Duodenal mucosa (tissue), 2 donors: ENCODE results near the gene FOXO1.

ENCODE experiments used
- H3K27ac ChIP-seq: one replicate; pipeline ENCODE4 v1.7.0; 2013; ENCODE audit warnings: low read depth, low read length
- H3K27me3 ChIP-seq, 2 donors: one replicate each; pipeline ENCODE4 v1.7.0; 2013; ENCODE audit warnings: low read length in 2 of 2, control low read depth in 1 of 2; ENCODE audit not compliant: insufficient read depth in 2 of 2, control insufficient read depth in 1 of 2
- H3K36me3 ChIP-seq, 2 donors: one replicate each; pipeline ENCODE4 v1.7.0; 2013; ENCODE audit warnings: low read length in 2 of 2, control low read depth in 1 of 2; ENCODE audit not compliant: insufficient read depth in 2 of 2, control insufficient read depth in 1 of 2
- H3K4me1 ChIP-seq, 2 donors: one replicate each; pipeline ENCODE4 v1.7.0; 2013; ENCODE audit warnings: low read length in 2 of 2, control low read depth in 1 of 2; ENCODE audit not compliant: insufficient read depth in 2 of 2, control insufficient read depth in 1 of 2
- H3K4me3 ChIP-seq, 2 donors: one replicate each; pipeline ENCODE4 v1.7.0; 2013; ENCODE audit warnings: low read length in 2 of 2, low read depth in 1 of 2
- H3K9ac ChIP-seq, 2 donors: one replicate each; pipeline ENCODE4 v1.7.0; 2013; ENCODE audit warnings: low read length in 2 of 2, low read depth in 1 of 2
- H3K9me3 ChIP-seq, 2 donors: one replicate each; pipeline ENCODE4 v1.7.0; 2013; ENCODE audit warnings: low read length in 2 of 2, control low read depth in 1 of 2; ENCODE audit not compliant: control insufficient read depth in 1 of 2

FOXO1 gene

DNA sequence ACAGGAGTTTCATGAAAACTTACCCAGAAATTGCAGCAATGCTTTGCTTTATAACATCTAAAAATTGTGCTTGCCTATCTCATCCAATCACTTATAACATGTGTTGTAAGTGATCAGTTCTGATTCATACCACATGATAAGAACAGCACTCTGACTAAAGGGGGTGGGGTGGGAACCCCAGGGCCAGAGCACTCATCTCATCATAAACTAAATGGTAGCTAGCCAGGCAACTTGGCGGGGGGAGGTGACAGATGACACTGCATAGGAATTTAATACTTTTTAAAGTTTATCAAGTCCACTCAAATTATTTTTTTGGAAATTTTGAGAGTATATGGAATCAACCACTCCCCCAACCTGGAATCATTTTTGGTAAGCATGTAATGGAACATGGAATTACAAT, 42.1 kb downstream of the FOXO1 start:
- Histone ChIP-seq H3K27ac (no peak overlapping the region), H3K27me3 (no peaks in the 10 kb centered on the region), H3K4me3 (no peak overlapping the region), H3K9ac (no peak overlapping the region), H3K36me3 (no peaks in the 10 kb centered on the region), H3K9me3 (no peaks in the 10 kb centered on the region), H3K4me1 (peaks cover 5% of the 10 kb centered on the region in 2 donors)

- Histone ChIP-seq H3K9ac (no peak overlapping the region), H3K4me3 (no peak overlapping the region), H3K27me3 (no peaks in the 10 kb centered on the region), H3K27ac (no peak overlapping the region), H3K36me3 (no peaks in the 10 kb centered on the region), H3K9me3 (no peaks in the 10 kb centered on the region), H3K4me1 (peaks cover 5% of the 10 kb centered on the region in 2 donors)
These were observed 43.7 kb downstream of the FOXO1 start for GRCh38 chr13:40622761-40623160.

DNA sequence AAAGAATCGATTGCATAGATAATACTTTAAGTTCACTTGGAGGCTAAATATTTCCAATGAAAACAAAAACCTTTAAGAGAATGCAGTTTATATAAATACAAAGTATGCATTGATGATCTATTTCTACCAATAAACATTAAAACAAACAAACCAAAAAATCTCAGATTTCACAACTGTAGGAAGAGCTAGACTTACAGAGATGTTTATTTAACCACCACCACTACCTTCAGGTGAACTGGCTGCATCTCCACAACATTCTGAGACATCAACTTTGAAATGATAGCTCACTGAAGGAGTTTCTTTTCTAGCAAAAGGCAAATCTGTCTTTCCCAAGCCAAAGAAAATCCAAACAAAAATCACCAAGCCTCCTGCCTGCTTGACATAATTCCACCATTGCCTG, 44.2 kb downstream of the FOXO1 start:
- H3K27me3 ChIP-seq: no peaks in the 10 kb centered on the region
- peaks cover 5% of the 10 kb centered on the region in 2 donors for H3K4me1 ChIP-seq
- no peak overlapping the region for H3K9ac ChIP-seq
- H3K9me3 ChIP-seq: no peaks in the 10 kb centered on the region
- H3K36me3 ChIP-seq: no peaks in the 10 kb centered on the region
- no peak overlapping the region for H3K4me3 ChIP-seq
- no peak overlapping the region for H3K27ac ChIP-seq

DNA sequence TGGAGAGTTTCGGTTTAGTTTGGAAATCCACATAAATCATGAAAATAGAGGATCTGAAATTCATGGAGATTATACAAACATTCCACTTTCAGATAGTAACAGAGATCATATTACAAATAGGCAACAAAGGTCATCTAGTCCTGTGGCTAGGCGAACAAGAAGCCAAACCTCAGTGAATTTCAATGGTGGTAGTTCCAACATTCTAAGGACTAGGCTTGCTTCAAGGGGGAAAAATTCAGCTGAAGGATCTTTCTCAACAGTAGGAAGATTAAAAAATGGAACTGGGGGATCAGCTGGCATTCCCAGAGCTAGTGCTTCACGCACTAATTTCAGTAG, 47.0 kb downstream of the FOXO1 start:
- Histone ChIP-seq H3K4me3 (no peak overlapping the region), H3K27me3 (no peaks in the 10 kb centered on the region), H3K36me3 (no peaks in the 10 kb centered on the region), H3K27ac (no peak overlapping the region), H3K9ac (no peak overlapping the region), H3K9me3 (no peaks in the 10 kb centered on the region), H3K4me1 (no peaks in the 10 kb centered on the region)

DNA sequence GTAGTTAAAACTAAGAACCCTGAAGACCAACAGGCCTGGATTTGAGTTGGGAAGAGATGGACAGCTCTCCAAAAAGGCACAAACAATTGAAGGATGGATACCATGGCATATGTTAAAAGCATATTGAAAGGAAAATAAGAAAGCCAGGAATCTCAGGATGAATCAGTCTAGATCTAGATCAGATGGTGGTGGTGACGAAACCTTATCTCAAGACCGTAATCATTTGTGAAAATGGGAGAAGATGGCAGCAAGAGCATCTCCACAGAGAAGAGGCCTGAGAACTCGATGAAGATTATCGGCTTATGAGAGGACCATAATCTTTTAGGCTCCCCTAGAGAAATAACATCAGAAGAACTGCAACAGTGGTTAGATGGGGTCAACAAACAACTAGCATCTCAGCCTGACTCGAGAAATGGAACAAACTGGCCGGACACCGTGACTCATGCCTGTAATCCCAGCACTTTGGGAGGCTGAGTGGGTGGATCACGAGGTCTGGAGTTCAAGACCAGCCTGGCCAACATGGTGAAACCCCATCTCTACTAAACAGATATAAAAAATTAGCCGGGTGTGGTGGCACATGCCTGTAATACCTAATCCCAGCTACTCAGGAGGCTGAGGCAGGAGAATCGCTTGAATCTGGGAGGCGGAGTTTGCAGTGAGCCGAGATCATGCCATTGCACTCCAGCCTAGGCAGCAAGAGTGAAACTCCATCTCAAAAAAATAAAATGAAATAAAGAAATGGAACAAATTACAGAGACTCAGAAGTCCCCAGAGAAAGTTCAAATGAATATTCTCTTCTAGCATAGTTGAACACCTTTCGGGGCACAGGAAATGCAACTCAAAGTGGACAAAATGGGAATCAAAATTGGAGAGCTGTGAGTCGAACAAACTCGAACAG, 47.6 kb downstream of the FOXO1 start:
- Histone ChIP-seq H3K27ac (no peak overlapping the region), H3K4me1 (no peaks in the 10 kb centered on the region)

DNA sequence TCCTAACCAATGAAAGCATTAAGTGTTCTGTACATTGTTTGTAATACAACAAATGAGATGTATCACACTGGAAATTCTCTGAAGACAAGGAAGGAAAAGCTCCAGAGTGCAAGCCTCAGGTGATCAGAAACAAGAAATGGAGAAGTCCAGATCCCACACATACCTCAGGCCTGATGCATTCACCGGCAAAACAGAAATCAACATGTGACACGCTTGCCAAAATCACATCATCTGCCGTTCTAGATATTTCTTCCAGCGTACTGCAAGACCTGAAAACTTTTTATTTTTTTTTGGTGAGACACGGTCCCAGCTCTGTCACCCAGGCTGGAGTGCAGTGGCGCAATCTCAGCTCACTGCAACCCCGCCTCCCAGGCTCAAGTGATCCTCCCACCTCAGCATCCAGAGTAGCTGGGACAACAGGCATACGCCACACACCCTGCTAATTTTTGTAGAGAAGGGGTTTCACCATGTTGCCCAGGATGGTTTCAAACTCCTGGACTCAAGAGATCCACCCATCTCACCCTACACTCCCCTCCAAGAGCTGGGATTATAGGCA, 48.6 kb downstream of the FOXO1 start:
- no peaks in the 10 kb centered on the region for H3K27me3 ChIP-seq
- H3K27ac ChIP-seq: no peak overlapping the region
- H3K9me3 ChIP-seq: no peaks in the 10 kb centered on the region
- no peaks in the 10 kb centered on the region for H3K4me1 ChIP-seq
- no peak overlapping the region for H3K4me3 ChIP-seq
- H3K36me3 ChIP-seq: no peaks in the 10 kb centered on the region
- no peak overlapping the region for H3K9ac ChIP-seq

More for the DNA sequence above, 47.6 kb downstream of the FOXO1 start:
- Histone ChIP-seq H3K36me3 (no peaks in the 10 kb centered on the region), H3K27me3 (no peaks in the 10 kb centered on the region), H3K9ac (no peak overlapping the region), H3K4me3 (no peak overlapping the region), H3K9me3 (no peaks in the 10 kb centered on the region)

DNA sequence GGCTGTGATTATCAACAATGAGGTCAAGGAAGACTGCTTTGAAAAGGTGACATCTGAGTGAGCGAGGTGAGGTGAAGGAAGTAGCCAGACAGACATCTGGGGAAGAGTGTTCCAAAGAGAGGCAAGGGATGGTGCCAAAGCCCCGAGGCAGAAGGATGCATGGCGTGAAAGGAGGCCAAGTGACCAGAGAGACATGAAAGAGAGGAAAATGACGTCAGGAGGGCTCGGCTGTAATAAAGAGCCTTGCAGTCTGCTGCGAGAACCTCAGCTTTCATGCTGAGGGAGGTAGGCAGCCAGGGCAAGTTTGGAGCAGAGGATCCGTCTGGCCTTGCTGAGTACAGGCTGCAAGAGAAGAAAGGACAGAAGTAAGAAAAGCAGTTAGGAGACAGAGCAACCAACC, 50.8 kb downstream of the FOXO1 start:
- H3K4me1 ChIP-seq: no peaks in the 10 kb centered on the region
- H3K9me3 ChIP-seq: no peaks in the 10 kb centered on the region
- H3K4me3 ChIP-seq: no peak overlapping the region
- no peaks in the 10 kb centered on the region for H3K36me3 ChIP-seq
- H3K9ac ChIP-seq: no peak overlapping the region
- no peak overlapping the region for H3K27ac ChIP-seq
- H3K27me3 ChIP-seq: no peaks in the 10 kb centered on the region

DNA sequence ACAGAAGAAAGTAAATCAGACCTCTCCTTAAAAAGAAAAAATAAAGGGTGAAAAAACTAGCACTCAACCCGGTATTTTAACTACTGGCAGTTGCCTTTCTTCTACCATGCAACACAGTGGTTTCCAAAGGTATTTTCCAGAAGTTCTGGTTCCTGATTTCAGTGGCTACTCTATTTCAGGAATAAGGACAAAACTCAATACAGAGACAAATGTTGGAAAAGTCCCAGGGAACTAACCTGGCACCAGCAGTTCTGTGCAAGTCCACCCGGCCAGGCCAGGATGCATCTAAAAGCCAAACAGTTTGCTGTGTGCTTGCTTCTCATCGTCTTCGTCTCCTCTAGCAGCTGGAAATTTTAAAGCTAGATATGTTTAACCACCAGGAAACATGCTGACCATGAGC, 52.5 kb downstream of the FOXO1 start:
- H3K9me3 ChIP-seq: no peaks in the 10 kb centered on the region
- no peaks in the 10 kb centered on the region for H3K27me3 ChIP-seq
- no peak overlapping the region for H3K9ac ChIP-seq
- no peaks in the 10 kb centered on the region for H3K4me1 ChIP-seq
- no peak overlapping the region for H3K4me3 ChIP-seq
- no peak overlapping the region for H3K27ac ChIP-seq
- H3K36me3 ChIP-seq: no peaks in the 10 kb centered on the region

GRCh38 chr13:40613192-40613818, 53.1 kb downstream of the FOXO1 start:
- H3K9ac ChIP-seq: no peak overlapping the region
- H3K27me3 ChIP-seq: no peaks in the 10 kb centered on the region
- no peak overlapping the region for H3K4me3 ChIP-seq
- no peaks in the 10 kb centered on the region for H3K36me3 ChIP-seq
- no peaks in the 10 kb centered on the region for H3K4me1 ChIP-seq
- no peak overlapping the region for H3K27ac ChIP-seq
- no peaks in the 10 kb centered on the region for H3K9me3 ChIP-seq

DNA sequence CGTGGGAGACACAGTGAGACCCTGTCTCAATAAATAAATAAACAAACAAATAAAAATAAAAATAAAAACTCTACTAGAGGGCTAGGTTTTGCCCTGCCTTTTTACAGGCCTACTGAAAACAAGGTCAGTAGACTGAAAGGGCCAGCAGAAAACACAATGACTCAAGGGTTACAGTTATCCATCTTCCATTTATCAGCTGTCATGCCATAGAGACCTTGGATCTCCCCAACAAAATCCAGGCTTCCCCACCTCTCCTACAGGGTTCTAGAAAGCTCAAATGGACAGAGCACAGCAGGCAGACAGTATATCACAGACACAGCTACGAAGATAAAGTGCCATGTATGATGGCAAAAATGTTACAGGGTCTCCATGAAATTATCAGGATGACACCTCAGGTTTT, 54.4 kb downstream of the FOXO1 start:
- Histone ChIP-seq H3K4me3 (no peak overlapping the region), H3K9ac (no peak overlapping the region), H3K9me3 (no peaks in the 10 kb centered on the region), H3K27me3 (no peaks in the 10 kb centered on the region), H3K27ac (no peak overlapping the region), H3K4me1 (no peaks in the 10 kb centered on the region), H3K36me3 (no peaks in the 10 kb centered on the region)
